Tibial nerve (tissue), 4 donors: ENCODE data around the gene ADAT3. TPM values are rescaled to one million over a fixed set of nuclear protein-coding genes. Genes with fewer than 3 reads are reported as not detected.
A peak's percentile ranks its signal among the peaks of the same experiment; 100 is the strongest.
"Not testable (repeated sequence)": the region's sequence is repeated elsewhere in the genome, so short reads cannot be mapped to it uniquely, and the experiment has no call there.

Experiments
- DNase-seq, 2 donors: peaks; one replicate each; pipeline ENCODE4 v3.0.0-alpha.2; 2019; ENCODE audit warnings: low spot score in 2 of 2
- H3K27ac ChIP-seq, 4 donors: fragments of 200-600 bp; sonication (generic) in 3 of 4; one replicate each; pipeline ENCODE4 v1.5.1; 2017 to 2019; ENCODE audit warnings: mild to moderate bottlenecking in 1 of 4
- H3K27me3 ChIP-seq, 2 donors: fragments of 200-600 bp; sonication (generic) in 1 of 2; one replicate each; pipeline versions ENCODE4 v1.5.1 to v1.6.0; 2017 to 2019
- H3K36me3 ChIP-seq, 3 donors: fragments of 200-600 bp; sonication (generic); one replicate each; pipeline ENCODE4 v1.5.1; 2018 to 2019
- H3K4me1 ChIP-seq, 4 donors: fragments of 200-600 bp; sonication (generic) in 3 of 4; one replicate each; pipeline ENCODE4 v1.5.1; 2017 to 2019
- H3K4me3 ChIP-seq, 4 donors: fragments of 200-600 bp; sonication (generic) in 3 of 4; one replicate each; pipeline ENCODE4 v1.5.1; 2017 to 2019; ENCODE audit warnings: mild to moderate bottlenecking in 1 of 4, moderate library complexity in 1 of 4
- H3K9me3 ChIP-seq, 4 donors: fragments of 200-600 bp; sonication (generic) in 3 of 4; one replicate each; pipeline ENCODE4 v1.5.1; 2017 to 2019
- EP300 ChIP-seq, 2 donors: sonication (generic); formaldehyde crosslinking; IDR thresholded peaks; one replicate each; pipeline ENCODE4 v1.6.1; 2017; ENCODE audit warnings: antibody characterized with exemption in 2 of 2, mild to moderate bottlenecking in 1 of 2
- POLR2A ChIP-seq, 2 donors: fragments of 450-650 bp; IDR thresholded peaks; one replicate each; pipeline ENCODE4 v1.6.1; 2017; ENCODE audit warnings: antibody characterized with exemption in 2 of 2, mild to moderate bottlenecking in 2 of 2, moderate library complexity in 2 of 2
- WGBS, 2 donors: methylation state at CpG; one replicate each; pipeline ENCODE4 v1.1.5; 2018; 5-methylcytosine and 5-hydroxymethylcytosine counted together
- total RNA-seq, 4 donors: library from RNA; depleted of rRNA; stranded (reverse); fragments of >200 nt; gene quantifications; one replicate each; pipeline ENCODE4 v1.1.0, GENCODE V29; 2016
- TF ChIP-seq, protein P1 (sequence below), 5 experiments: fragments of 200-600 bp in 3 of 5; fragments of 450-650 bp in 2 of 5; sonication (generic) in 3 of 5; IDR thresholded peaks; one replicate each; pipeline ENCODE4 v1.5.1; 2016 to 2019; ENCODE audit warnings: antibody characterized with exemption in 5 of 5, mild to moderate bottlenecking in 3 of 5, moderate library complexity in 2 of 5

The ADAT3 gene
- total RNA-seq, 4 donors from 2014 or later, result 2.4 to 8.7 (median 4.8) TPM

DNA sequence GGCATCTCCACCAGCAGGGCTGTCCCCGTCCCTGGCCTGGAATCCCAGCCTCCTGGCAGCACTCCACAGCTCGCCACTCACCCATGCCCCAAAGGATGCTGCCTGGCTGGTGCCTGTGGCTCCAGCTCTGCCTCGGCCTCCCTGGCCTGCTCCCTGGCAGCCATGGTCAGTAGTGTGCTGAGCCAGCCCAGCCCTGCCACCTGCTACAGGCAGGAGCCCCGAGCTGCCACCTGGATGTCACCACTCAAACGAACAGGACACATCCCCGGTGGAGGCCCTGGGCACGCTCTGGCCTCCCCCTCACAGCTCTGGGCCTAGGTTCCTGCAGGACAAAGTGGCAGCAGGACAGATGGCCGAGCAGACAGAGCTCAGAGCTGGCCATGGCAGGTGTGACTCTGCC lies 26.6 kb upstream of the ADAT3 start:
- H3K4me3 ChIP-seq, H3K9me3 ChIP-seq, H3K27me3 ChIP-seq, DNase-seq, H3K27ac ChIP-seq: not testable (repeated sequence)
- Histone ChIP-seq H3K36me3 (peaks cover 0 to 19% (median 0%) of the 10 kb centered on the region in 3 donors), H3K4me1 (peaks cover 3 to 72% (median 47%) of the 10 kb centered on the region in 4 donors)
- 80 to 88% methylated on average over 5 to 7 of the region's 8 CpGs for WGBS, 2 donors

DNA sequence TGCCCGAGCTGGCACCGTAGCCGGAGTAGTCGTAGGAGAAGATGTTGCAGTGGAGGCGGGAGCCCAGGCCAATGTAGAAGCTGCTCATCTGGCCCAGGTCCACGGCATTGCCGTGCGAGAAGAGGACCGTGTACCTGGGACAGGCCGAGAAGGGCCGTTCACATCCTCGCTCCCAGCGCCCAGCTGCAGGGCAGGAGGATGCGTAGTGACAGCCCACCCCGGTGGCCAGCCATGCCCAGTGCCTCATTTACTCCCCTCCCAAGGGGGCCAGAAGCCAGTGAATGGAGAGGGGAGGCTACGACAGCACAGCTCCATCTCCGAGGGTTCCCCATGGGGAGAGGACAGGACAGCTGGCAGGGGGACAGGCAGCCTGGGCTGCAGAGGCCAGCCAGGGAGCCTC lies 25.2 kb upstream of the ADAT3 start:
- 59 to 81% methylated on average over 12 to 14 of the region's 17 CpGs for WGBS, 2 donors

DNA sequence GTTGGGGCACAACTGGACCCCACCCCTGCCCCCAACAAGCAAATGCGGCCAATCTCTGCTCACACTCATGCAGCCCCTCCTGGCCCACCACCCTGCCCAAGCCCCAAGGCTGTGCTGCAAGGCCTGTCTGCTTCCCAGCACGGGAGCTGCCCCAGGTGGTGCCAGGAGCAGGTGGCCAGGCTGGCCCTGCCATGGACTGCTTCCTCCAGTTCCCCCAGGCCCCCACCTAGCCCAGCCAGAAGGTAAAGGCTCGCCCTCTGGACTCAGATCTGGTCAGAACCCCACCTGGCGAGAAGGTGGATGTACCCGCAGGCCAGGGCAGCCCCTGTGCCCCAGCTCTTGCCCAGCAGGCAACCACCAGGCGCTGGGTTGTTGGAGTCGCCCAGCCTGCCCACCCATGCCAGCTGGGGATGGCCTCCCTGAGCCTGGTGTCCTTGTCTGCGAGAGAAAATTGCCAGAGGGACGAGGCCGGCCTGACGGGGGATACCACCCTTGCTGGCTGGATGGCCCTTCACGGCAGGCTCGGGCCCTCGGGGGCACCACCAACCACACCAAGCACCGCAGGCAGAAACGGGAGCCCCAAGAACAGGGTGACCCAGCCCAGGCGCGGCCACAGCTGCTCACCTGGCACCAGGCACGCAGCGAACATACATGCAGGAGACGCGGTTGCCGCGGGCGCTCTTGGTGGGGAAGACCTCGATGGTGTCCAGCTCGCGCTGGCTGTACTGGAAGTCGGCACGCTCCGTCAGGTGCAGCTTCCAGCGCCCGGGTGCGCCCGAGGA lies 24.4 kb upstream of the ADAT3 start:
- Histone ChIP-seq H3K27me3 (no peaks in the 10 kb centered on the region), H3K9me3 (no peaks in the 10 kb centered on the region), H3K27ac (peak overlapping the region; percentile 14 to 89 (median 84)), H3K4me3 (peak overlapping the region in 3 of 4 donors; percentile 17 to 66 (median 22)), H3K4me1 (peaks cover 0 to 67% (median 42%) of the 10 kb centered on the region in 4 donors), H3K36me3 (peaks cover 0 to 19% (median 0%) of the 10 kb centered on the region in 3 donors)
- no peak for DNase-seq
- WGBS, 2 donors, result 72 to 91% methylated on average over 19 to 21 of the region's 35 CpGs
- TF ChIP-seq EP300 (IDR thresholded peaks at IDR 0.05), result no peak
- TF ChIP-seq, protein P1, sequence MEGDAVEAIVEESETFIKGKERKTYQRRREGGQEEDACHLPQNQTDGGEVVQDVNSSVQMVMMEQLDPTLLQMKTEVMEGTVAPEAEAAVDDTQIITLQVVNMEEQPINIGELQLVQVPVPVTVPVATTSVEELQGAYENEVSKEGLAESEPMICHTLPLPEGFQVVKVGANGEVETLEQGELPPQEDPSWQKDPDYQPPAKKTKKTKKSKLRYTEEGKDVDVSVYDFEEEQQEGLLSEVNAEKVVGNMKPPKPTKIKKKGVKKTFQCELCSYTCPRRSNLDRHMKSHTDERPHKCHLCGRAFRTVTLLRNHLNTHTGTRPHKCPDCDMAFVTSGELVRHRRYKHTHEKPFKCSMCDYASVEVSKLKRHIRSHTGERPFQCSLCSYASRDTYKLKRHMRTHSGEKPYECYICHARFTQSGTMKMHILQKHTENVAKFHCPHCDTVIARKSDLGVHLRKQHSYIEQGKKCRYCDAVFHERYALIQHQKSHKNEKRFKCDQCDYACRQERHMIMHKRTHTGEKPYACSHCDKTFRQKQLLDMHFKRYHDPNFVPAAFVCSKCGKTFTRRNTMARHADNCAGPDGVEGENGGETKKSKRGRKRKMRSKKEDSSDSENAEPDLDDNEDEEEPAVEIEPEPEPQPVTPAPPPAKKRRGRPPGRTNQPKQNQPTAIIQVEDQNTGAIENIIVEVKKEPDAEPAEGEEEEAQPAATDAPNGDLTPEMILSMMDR (IDR thresholded peaks at IDR 0.05), result no peak
- no peak for TF ChIP-seq POLR2A (IDR thresholded peaks at IDR 0.05)

More for the DNA sequence above, 25.2 kb upstream of the ADAT3 start:
- H3K36me3 ChIP-seq, result peaks cover 0 to 19% (median 0%) of the 10 kb centered on the region in 3 donors
- not testable (repeated sequence) for H3K9me3 ChIP-seq, H3K4me3 ChIP-seq, H3K27me3 ChIP-seq, DNase-seq
- H3K4me1 ChIP-seq, result peaks cover 0 to 68% (median 45%) of the 10 kb centered on the region in 4 donors
- peak overlapping the region in 3 of 4 donors; percentile 81 to 89 (median 87) for H3K27ac ChIP-seq

DNA sequence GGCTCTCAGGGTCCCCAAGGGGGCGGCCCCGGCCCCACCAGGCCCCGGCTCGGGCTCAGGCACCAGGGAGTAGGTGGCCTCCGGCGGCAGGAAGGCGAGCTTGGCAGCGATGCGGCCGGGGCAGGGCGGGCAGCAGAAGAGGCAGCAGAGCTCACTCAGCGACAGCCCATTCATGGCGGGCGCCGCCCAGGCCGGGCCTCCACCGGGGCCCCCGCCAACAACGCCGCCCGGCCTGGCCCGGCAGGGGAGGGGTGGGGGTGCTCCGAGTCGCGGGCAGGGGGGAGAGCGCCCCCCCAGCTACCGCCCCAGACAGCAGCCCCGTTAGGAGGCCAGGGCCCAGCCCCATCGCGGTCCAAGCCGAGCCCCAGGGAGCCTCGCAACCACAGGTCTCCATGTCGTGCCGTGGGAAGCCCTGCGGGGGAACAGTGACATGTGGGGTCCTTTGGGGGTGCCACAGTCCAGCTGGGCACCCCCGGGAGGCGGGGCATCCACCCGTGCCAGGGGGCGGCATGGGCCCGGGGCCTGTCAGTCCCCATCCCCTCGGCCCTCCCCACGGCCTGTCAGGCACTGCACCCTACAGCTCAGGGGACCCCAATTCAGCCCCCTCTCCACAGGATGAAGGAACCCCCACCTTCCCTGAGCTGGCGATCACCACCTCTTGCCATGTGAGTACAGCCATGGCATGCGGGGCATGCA lies 23.7 kb upstream of the ADAT3 start:
- 33% methylated on average over 16 of the region's 44 CpGs; no CpG with 5 or more reads in 1 of the 2 donors for WGBS, 2 donors
- H3K9me3 ChIP-seq, DNase-seq, H3K27me3 ChIP-seq: not testable (repeated sequence)
- Histone ChIP-seq H3K4me3 (peak overlapping the region; percentile 4 to 66 (median 20)), H3K36me3 (peaks cover 0 to 19% (median 0%) of the 10 kb centered on the region in 3 donors), H3K4me1 (peaks cover 0 to 67% (median 38%) of the 10 kb centered on the region in 4 donors), H3K27ac (peak overlapping the region; percentile 14 to 89 (median 84))

DNA sequence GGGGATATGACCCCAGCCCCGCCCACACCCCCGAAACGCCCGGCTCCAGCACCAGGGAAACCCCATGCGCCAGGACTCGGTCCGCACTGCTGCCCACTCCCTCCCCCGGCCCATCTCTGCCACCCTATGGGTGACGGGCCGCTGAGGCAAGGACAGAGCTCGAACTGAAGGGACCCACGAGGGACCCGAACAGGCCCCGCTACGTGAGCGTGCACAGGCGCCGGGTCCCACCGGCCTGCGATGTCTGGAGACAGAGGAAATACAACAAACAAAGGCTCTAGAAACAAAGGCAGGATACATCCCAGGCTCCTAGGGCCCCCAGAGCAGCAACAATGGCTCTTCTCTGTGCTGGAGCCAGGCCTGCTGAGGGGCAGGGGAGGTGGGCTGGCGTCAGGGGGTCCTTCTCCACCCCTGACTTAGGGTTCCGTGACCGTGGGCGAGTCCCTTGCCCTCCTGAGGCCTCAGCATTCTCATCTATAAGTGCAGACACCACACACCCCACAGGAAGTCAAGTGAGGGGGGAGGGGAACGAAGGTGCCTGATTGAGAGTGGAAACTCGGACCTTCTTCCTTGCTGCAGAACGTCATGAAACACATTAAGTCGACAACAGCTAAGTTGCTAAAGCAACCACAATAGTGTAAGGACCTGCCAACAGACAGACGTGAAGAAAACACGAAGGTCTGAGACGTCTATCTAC lies 23.0 kb upstream of the ADAT3 start:
- no peak for DNase-seq
- H3K4me3 ChIP-seq, result peak overlapping the region; percentile 4 to 66 (median 20)

More for the DNA sequence above, 23.0 kb upstream of the ADAT3 start:
- Histone ChIP-seq H3K27me3 (no peaks in the 10 kb centered on the region), H3K4me1 (peaks cover 0 to 64% (median 36%) of the 10 kb centered on the region in 4 donors), H3K27ac (peak overlapping the region; percentile 14 to 89 (median 84)), H3K9me3 (no peaks in the 10 kb centered on the region), H3K36me3 (peaks cover 0 to 19% (median 0%) of the 10 kb centered on the region in 3 donors)
- WGBS, 2 donors, result 26 to 60% methylated on average over 23 to 30 of the region's 31 CpGs
- TF ChIP-seq POLR2A (IDR thresholded peaks at IDR 0.05), result no peak
- no peak for TF ChIP-seq EP300 (IDR thresholded peaks at IDR 0.05)
- TF ChIP-seq, protein P1 (IDR thresholded peaks at IDR 0.05), result no peak
